GM08714 (cell line): ENCODE measurements around the gene TMEM54.

Experiments
- H3K4me3 ChIP-seq: fragments of 200-500 bp; sonication (Bioruptor generic); 2 replicates; pipeline ENCODE4 v1.5.1; 2014; ENCODE audit warnings: mild to moderate bottlenecking, low read length, inconsistent platforms
- ZNF274 ChIP-seq: IDR thresholded peaks from 2 replicates; pipeline ENCODE4 v1.6.1; 2012; ENCODE audit warnings: mild to moderate bottlenecking, low read depth, low read length

Gene TMEM54

GRCh38 chr1:32893198-32894018 is 7.8 kb downstream of the TMEM54 start:
- TF ChIP-seq ZNF274, result no peak

GRCh38 chr1:32892368-32893197 is 8.6 kb downstream of the TMEM54 start:
- H3K4me3 ChIP-seq, result no peak overlapping the region
- TF ChIP-seq ZNF274, result no peak

More at GRCh38 chr1:32893198-32894018, 7.8 kb downstream of the TMEM54 start:
- H3K4me3 ChIP-seq, result no peak overlapping the region

DNA sequence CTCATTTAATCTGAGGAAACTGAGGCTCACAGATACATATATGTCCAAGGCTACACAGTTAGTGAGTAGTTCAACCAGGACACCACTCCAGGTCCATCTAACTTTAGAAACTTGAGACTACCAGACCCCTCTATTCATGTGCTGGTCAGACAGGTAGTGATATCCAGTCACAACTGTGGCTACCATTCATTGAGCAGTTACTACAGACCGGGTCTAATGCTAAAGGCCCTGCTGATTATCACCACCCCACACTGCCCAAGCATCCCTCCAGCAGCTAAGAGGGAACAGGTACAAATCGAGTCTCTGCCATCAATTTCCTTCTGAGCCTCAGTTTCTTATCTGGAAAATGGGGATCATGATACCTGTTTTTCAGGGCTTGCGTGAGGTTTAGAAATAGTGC is 9.6 kb downstream of the TMEM54 start:
- H3K4me3 ChIP-seq, result no peak overlapping the region
- TF ChIP-seq ZNF274, result no peak

- H3K4me3 ChIP-seq, result no peak overlapping the region
- no peak for TF ChIP-seq ZNF274
Observed at GRCh38 chr1:32891241-32891570, 10.0 kb downstream of the TMEM54 start.

GRCh38 chr1:32890516-32891240 is 10.5 kb downstream of the TMEM54 start:
- no peak for TF ChIP-seq ZNF274
- no peak overlapping the region for H3K4me3 ChIP-seq

DNA sequence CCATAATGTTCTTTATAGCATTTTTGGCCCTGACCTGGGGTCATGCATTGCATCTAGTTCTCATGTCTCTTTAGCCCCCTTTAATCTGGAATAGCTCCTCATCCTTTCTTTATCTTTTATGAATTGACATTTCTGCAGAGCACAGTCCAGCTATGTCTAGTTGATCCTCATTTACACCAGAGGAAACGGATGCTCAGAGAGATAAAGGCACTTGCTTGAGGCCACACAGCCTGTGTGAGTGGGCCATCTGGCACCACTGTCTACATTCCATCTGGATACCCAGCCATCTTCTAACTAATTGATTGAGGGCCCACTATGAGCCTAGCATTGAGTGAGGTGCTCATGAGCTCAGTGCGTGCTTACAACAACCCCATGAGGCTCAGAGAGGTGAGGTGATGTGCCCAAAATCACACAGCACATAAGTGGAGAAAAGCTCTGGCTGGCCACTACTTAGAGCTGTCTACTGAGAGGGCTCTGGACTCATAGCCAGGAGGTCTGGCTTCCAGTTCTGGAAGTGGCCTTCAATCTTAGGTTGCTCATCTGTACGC is 11.4 kb downstream of the TMEM54 start:
- no peak overlapping the region for H3K4me3 ChIP-seq
- TF ChIP-seq ZNF274, result no peak

GRCh38 chr1:32888677-32889420 is 12.3 kb downstream of the TMEM54 start:
- H3K4me3 ChIP-seq, result no peak overlapping the region
- TF ChIP-seq ZNF274, result no peak

DNA sequence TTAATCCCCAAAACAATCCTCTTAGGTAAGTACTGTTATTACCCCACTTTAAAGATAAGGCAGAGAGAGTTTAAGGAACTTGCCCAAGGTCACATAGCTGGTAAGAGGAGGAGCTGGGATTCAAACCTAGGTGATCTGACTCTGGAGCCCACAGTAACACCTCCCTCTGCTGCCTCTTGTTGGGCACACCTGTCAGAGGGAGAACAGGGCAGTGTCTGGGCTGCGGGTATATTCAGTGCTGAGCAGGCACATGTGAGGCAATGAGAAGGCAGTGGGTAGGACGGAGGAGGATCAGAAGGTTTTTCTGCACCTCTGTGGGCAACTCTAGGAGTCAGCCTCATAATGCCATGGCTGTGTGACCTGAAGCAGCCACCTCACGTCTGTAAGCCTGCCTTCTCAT is 13.1 kb downstream of the TMEM54 start:
- no peak overlapping the region for H3K4me3 ChIP-seq
- no peak for TF ChIP-seq ZNF274

- no peak overlapping the region for H3K4me3 ChIP-seq
- no peak for TF ChIP-seq ZNF274
Observed at GRCh38 chr1:32887623-32888022, 13.6 kb downstream of the TMEM54 start.

DNA sequence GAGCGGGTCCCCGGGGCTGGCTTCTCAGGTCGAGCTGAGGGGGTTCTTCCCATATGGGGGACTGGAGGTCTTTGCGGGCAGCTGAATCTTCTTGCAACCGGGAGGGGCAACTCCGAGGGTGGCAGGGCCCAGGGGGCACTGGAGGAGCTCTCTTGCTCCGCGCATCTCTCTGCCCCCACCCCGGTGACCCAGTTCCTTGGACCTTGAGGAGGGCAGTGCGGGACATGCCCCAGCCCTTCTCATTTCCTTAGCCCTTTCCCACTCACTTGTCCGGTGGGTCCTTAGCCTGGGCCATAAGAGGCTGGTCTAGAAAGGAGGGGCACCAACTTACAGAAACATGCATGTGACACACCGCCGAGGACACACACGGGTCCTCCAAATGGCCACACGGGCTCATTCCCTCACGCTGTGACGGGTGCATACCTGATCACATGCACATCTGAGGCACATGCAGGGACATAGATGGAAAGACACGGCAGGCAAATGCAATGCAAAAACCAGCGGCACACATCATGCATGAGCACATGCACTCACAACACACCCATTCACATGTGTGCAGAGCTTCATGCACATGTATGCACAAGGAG is 14.3 kb downstream of the TMEM54 start:
- no peak overlapping the region for H3K4me3 ChIP-seq
- no peak for TF ChIP-seq ZNF274

- H3K4me3 ChIP-seq, result no peak within 1 kb of the TSS
- TF ChIP-seq ZNF274, result no peak
Observed at GRCh38 chr1:32886004-32886827, 15.0 kb downstream of the TMEM54 start, which contains the start of gene HPCA. Gene HPCA (plus strand): TSS chr1:32886491. CDS start chr1:32888899, 2,408 bp downstream.

DNA sequence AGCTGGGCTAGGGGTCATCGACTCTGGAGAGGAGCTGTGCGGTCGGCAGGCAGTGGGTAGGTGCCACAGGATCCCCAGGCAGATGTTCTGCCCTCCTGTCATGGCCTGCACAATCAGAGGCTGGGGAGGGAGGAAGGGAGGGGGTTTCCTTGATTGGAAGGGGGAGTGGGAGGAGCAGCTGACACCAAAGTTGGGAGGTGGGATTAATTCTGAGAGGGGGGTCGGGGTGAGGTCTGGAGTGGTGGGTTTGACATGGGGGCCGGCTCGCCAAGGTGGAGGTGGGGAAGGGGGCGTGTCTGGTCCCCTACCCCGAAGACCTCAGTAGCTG is 15.5 kb downstream of the TMEM54 start:
- TF ChIP-seq ZNF274, result no peak
- H3K4me3 ChIP-seq, result no peak overlapping the region
